ENCODE measurements around the gene DAGLA.

The DAGLA gene

DNA sequence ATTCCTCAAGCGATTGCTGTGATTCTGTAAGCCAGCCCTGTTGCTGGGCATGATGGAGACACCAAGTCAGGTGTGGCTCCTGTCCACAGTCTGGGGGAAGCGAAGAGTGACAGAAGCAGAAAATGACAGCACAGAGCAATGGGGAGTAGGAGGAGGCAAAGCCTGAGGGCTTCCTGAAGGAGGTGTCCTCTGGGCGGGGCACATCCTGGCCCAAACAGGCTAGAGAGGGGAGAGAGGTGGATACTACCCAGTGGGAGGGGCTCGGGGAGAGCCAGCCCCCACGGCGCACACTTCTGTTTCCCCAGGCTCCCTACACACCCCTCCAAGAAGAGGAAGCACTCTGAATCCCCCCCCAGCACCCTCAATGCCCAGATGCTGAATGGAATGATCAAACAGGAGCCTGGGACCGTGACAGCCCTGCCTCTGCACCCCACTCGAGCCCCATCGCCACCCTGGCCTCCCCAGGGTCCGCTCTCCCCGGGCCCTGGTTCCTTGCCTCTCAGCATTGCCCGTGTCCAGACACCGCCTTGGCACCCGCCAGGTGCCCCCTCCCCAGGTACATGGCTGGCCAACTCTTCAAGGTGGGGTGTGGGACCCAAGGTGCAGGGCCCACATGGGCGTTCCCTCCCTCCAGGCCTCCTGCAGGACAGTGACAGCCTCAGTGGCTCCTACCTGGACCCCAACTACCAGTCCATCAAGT is 91.2 kb downstream of the DAGLA start:
- Histone ChIP-seq H3K9me3 (replicated peaks in 1 of 2; ENCODE audit: control insufficient read depth in 2 of 2, insufficient read depth in 1 of 2, low read depth in 1 of 2, low read length in 2 of 2) (no peaks in the 10 kb centered on the region), H3K14ac (ENCODE audit: low read length) (peak overlapping the region; percentile 25), H2BK120ac (ENCODE audit: low read depth, low read length) (peak overlapping the region; percentile 72), H3K4ac (ENCODE audit: low read length) (no peak overlapping the region), H3K79me1 (ENCODE audit: low read depth, low read length) (peaks cover 3% of the 10 kb centered on the region), H2BK5ac (ENCODE audit: low read length) (peak overlapping the region; percentile 93), H3K18ac (ENCODE audit: low read length) (peak overlapping the region; percentile 95), H3K23ac (ENCODE audit: low read depth, low read length, poor library complexity) (peak overlapping the region; percentile 89), H4K91ac (ENCODE audit: low read depth, low read length, poor library complexity) (peak overlapping the region; percentile 89), H3K36me3 (replicated peaks in 1 of 2; ENCODE audit: control insufficient read depth in 2 of 2, insufficient read depth in 2 of 2, low read length in 2 of 2) (no peaks in the 10 kb centered on the region), H3K4me2 (ENCODE audit: insufficient read depth, low read length, poor library complexity, severe bottlenecking) (no peak overlapping the region), H3K4me1 (ENCODE audit: control insufficient read depth in 2 of 2, insufficient read depth in 1 of 2, low read depth in 1 of 2, low read length in 2 of 2) (peaks cover 32% of the 10 kb centered on the region in 2 donors), H3K27me3 (ENCODE audit: control insufficient read depth in 3 of 3, insufficient read depth in 3 of 3, low read depth in 1 of 3, low read length in 3 of 3) (no peaks in the 10 kb centered on the region), H3K4me3 (ENCODE audit: low read length in 2 of 2) (no peak overlapping the region), H2AK5ac (ENCODE audit: low read depth, low read length) (peak overlapping the region; percentile 82), H3K27ac (replicated peaks; ENCODE audit: low read length) (peak overlapping the region; percentile 45), H2BK12ac (ENCODE audit: low read length) (peak overlapping the region; percentile 94), H3K9ac (ENCODE audit: low read depth, low read length, poor library complexity) (peak overlapping the region; percentile 44), H2BK15ac (ENCODE audit: low read length) (peak overlapping the region; percentile 99), H2AFZ (ENCODE audit: low read length) (no peak overlapping the region), H4K8ac (ENCODE audit: low read depth, low read length) (no peak overlapping the region)
- no CpG with 5 or more reads among the region's 15 CpGs for WGBS, 2 donors (ENCODE audit: extremely low coverage in 2 of 2, insufficient read length in 2 of 2, insufficient replicate concordance in 1 of 2)
- DNase-seq (ENCODE audit: low spot score): no peak

DNA sequence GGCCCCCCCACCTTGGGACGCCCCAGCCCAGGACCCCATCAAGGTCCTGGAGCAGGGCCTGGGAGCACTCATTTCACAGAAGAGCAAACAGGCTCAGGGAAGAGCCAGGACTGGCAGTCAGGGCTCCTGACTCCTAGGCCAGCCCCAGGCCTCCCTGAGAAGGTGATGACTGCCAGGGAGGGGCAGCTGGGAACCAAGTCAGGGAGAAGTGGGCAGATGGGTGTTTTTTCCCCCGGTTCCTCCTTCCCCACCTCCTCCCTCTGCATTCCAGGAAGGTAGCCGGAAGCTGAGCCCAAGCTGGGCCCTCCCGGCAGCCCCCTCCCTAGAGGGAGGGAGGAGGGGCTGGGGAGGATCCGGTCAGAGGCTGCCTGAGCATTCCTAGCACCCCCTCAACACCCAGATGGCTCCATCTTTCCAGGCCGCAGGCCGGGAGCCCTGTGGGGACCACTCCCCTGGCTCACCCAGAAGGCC is 91.8 kb downstream of the DAGLA start:
- WGBS, 2 donors (ENCODE audit: extremely low coverage in 2 of 2, insufficient read length in 2 of 2, insufficient replicate concordance in 1 of 2): no CpG with 5 or more reads among the region's 7 CpGs
- H3K9me3 ChIP-seq (replicated peaks in 1 of 2; ENCODE audit: control insufficient read depth in 2 of 2, insufficient read depth in 1 of 2, low read depth in 1 of 2, low read length in 2 of 2): no peaks in the 10 kb centered on the region

DNA sequence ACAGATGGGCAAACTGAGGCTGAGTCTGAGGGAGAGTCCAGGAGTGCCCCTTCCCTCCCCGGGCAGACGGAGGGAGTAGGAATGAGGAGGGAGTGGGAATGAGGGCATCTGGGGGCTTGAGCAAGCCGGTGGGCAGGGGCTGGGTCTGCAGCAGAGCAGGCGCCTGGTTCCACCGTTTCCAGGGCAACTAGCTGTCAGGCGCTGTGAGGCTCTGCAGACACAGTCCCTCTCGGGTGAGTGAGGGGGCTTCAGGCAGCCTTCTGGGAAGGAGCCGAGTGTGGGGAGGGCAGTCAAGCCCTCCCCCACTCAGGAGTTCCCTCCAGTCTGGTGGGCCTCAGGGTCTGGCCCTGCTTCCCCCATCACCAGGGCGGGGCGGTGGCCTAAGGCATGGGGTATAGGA is 93.2 kb downstream of the DAGLA start:
- H4K8ac ChIP-seq (ENCODE audit: low read depth, low read length): no peak overlapping the region
- H3K9me3 ChIP-seq (replicated peaks in 1 of 2; ENCODE audit: control insufficient read depth in 2 of 2, insufficient read depth in 1 of 2, low read depth in 1 of 2, low read length in 2 of 2): peaks cover 0 to 2% of the 10 kb centered on the region in 2 donors
- H3K4me1 ChIP-seq (ENCODE audit: control insufficient read depth in 2 of 2, insufficient read depth in 1 of 2, low read depth in 1 of 2, low read length in 2 of 2): peaks cover 32% of the 10 kb centered on the region in 2 donors
- H2BK15ac ChIP-seq (ENCODE audit: low read length): no peak overlapping the region
- no peak overlapping the region for H3K4ac ChIP-seq (ENCODE audit: low read length)
- H3K18ac ChIP-seq (ENCODE audit: low read length): peak overlapping the region; percentile 78
- no peak overlapping the region for H3K4me3 ChIP-seq (ENCODE audit: low read length in 2 of 2)
- H3K36me3 ChIP-seq (replicated peaks in 1 of 2; ENCODE audit: control insufficient read depth in 2 of 2, insufficient read depth in 2 of 2, low read length in 2 of 2): peaks cover 0 to 5% of the 10 kb centered on the region in 2 donors
- peaks cover 3% of the 10 kb centered on the region for H3K79me1 ChIP-seq (ENCODE audit: low read depth, low read length)
- no peak overlapping the region for H2BK120ac ChIP-seq (ENCODE audit: low read depth, low read length)
- H4K91ac ChIP-seq (ENCODE audit: low read depth, low read length, poor library complexity): no peak overlapping the region
- H3K27me3 ChIP-seq (ENCODE audit: control insufficient read depth in 3 of 3, insufficient read depth in 3 of 3, low read depth in 1 of 3, low read length in 3 of 3): no peaks in the 10 kb centered on the region
- peak overlapping the region; percentile 30 for H2BK12ac ChIP-seq (ENCODE audit: low read length)
- H3K4me2 ChIP-seq (ENCODE audit: insufficient read depth, low read length, poor library complexity, severe bottlenecking): peak overlapping the region; percentile 18
- no CpG with 5 or more reads among the region's 10 CpGs for WGBS, 2 donors (ENCODE audit: extremely low coverage in 2 of 2, insufficient read length in 2 of 2, insufficient replicate concordance in 1 of 2)
- no peak overlapping the region for H3K23ac ChIP-seq (ENCODE audit: low read depth, low read length, poor library complexity)
- no peak overlapping the region for H3K9ac ChIP-seq (ENCODE audit: low read depth, low read length, poor library complexity)
- H2AK5ac ChIP-seq (ENCODE audit: low read depth, low read length): peak overlapping the region; percentile 75
- peak overlapping the region; percentile 21 for H3K14ac ChIP-seq (ENCODE audit: low read length)
- H3K27ac ChIP-seq (replicated peaks; ENCODE audit: low read length): no peak overlapping the region
- no peak for DNase-seq (ENCODE audit: low spot score)
- H2BK5ac ChIP-seq (ENCODE audit: low read length): no peak overlapping the region
- H2AFZ ChIP-seq (ENCODE audit: low read length): no peak overlapping the region

More for the DNA sequence above, 91.8 kb downstream of the DAGLA start:
- Histone ChIP-seq H3K9ac (ENCODE audit: low read depth, low read length, poor library complexity) (peak overlapping the region; percentile 44), H3K27ac (replicated peaks; ENCODE audit: low read length) (peak overlapping the region; percentile 45), H3K4me1 (ENCODE audit: control insufficient read depth in 2 of 2, insufficient read depth in 1 of 2, low read depth in 1 of 2, low read length in 2 of 2) (peaks cover 32% of the 10 kb centered on the region in 2 donors), H2BK120ac (ENCODE audit: low read depth, low read length) (peak overlapping the region; percentile 72), H2BK12ac (ENCODE audit: low read length) (no peak overlapping the region), H3K4me2 (ENCODE audit: insufficient read depth, low read length, poor library complexity, severe bottlenecking) (no peak overlapping the region), H2BK5ac (ENCODE audit: low read length) (peak overlapping the region; percentile 93), H2BK15ac (ENCODE audit: low read length) (peak overlapping the region; percentile 99), H3K23ac (ENCODE audit: low read depth, low read length, poor library complexity) (peak overlapping the region; percentile 89), H3K14ac (ENCODE audit: low read length) (no peak overlapping the region), H3K27me3 (ENCODE audit: control insufficient read depth in 3 of 3, insufficient read depth in 3 of 3, low read depth in 1 of 3, low read length in 3 of 3) (no peaks in the 10 kb centered on the region), H4K91ac (ENCODE audit: low read depth, low read length, poor library complexity) (peak overlapping the region; percentile 89), H2AFZ (ENCODE audit: low read length) (peak overlapping the region; percentile 36), H3K79me1 (ENCODE audit: low read depth, low read length) (peaks cover 3% of the 10 kb centered on the region), H2AK5ac (ENCODE audit: low read depth, low read length) (peak overlapping the region; percentile 82), H4K8ac (ENCODE audit: low read depth, low read length) (no peak overlapping the region), H3K18ac (ENCODE audit: low read length) (peak overlapping the region; percentile 95), H3K4me3 (ENCODE audit: low read length in 2 of 2) (no peak overlapping the region), H3K4ac (ENCODE audit: low read length) (peak overlapping the region; percentile 17), H3K36me3 (replicated peaks in 1 of 2; ENCODE audit: control insufficient read depth in 2 of 2, insufficient read depth in 2 of 2, low read length in 2 of 2) (no peaks in the 10 kb centered on the region)
- no peak for DNase-seq (ENCODE audit: low spot score)

DNA sequence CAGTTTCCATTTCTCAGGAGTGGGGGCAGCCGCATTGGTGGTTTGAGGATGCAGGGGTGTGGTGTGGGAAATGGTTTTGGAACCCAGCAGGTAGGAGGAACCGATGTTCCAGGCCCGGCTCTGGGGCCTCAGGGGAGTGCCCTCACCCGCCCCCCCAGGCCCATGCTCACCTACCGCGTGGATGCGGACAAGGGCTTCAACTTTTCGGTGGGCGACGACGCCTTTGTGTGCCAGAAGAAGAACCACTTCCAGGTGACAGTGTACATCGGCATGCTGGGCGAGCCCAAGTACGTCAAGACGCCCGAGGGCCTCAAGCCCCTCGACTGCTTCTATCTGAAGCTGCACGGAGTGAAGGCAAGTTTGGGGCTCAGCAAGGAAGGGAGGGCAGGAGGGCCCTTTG is 93.6 kb downstream of the DAGLA start:
- WGBS, 2 donors (ENCODE audit: extremely low coverage in 2 of 2, insufficient read length in 2 of 2, insufficient replicate concordance in 1 of 2): no CpG with 5 or more reads among the region's 18 CpGs
- Histone ChIP-seq H2BK12ac (ENCODE audit: low read length) (no peak overlapping the region), H3K4ac (ENCODE audit: low read length) (no peak overlapping the region), H3K27me3 (ENCODE audit: control insufficient read depth in 3 of 3, insufficient read depth in 3 of 3, low read depth in 1 of 3, low read length in 3 of 3) (no peaks in the 10 kb centered on the region), H2BK15ac (ENCODE audit: low read length) (no peak overlapping the region), H3K4me2 (ENCODE audit: insufficient read depth, low read length, poor library complexity, severe bottlenecking) (no peak overlapping the region), H3K36me3 (replicated peaks in 1 of 2; ENCODE audit: control insufficient read depth in 2 of 2, insufficient read depth in 2 of 2, low read length in 2 of 2) (peaks cover 0 to 5% of the 10 kb centered on the region in 2 donors), H3K4me3 (ENCODE audit: low read length in 2 of 2) (no peak overlapping the region), H2BK5ac (ENCODE audit: low read length) (no peak overlapping the region), H3K14ac (ENCODE audit: low read length) (no peak overlapping the region), H3K18ac (ENCODE audit: low read length) (peak overlapping the region; percentile 64), H3K79me1 (ENCODE audit: low read depth, low read length) (peaks cover 3% of the 10 kb centered on the region), H4K8ac (ENCODE audit: low read depth, low read length) (no peak overlapping the region), H3K27ac (replicated peaks; ENCODE audit: low read length) (no peak overlapping the region), H3K23ac (ENCODE audit: low read depth, low read length, poor library complexity) (no peak overlapping the region), H2AK5ac (ENCODE audit: low read depth, low read length) (peak overlapping the region; percentile 75), H3K9me3 (replicated peaks in 1 of 2; ENCODE audit: control insufficient read depth in 2 of 2, insufficient read depth in 1 of 2, low read depth in 1 of 2, low read length in 2 of 2) (peaks cover 0 to 2% of the 10 kb centered on the region in 2 donors), H3K9ac (ENCODE audit: low read depth, low read length, poor library complexity) (no peak overlapping the region), H2AFZ (ENCODE audit: low read length) (no peak overlapping the region), H2BK120ac (ENCODE audit: low read depth, low read length) (no peak overlapping the region), H4K91ac (ENCODE audit: low read depth, low read length, poor library complexity) (no peak overlapping the region), H3K4me1 (ENCODE audit: control insufficient read depth in 2 of 2, insufficient read depth in 1 of 2, low read depth in 1 of 2, low read length in 2 of 2) (peaks cover 31 to 32% of the 10 kb centered on the region in 2 donors)
- DNase-seq (ENCODE audit: low spot score): no peak

Measured in neuronal stem cell (in vitro differentiated cells).